Heart left ventricle (tissue), 13 donors: Measurements from ENCODE around the gene MRPL9.

Source experiments
- POLR2A ChIP-seq, 2 donors: fragments of 450-650 bp; IDR thresholded peaks; one replicate each; pipeline ENCODE4 v1.6.1; 2017; ENCODE audit warnings: antibody characterized with exemption in 2 of 2, mild to moderate bottlenecking in 2 of 2, moderate library complexity in 2 of 2
- TF ChIP-seq, protein P1 (sequence below), 12 donors: fragments of 200-600 bp; sonication (generic) in 4 of 12; IDR thresholded peaks; one replicate each; pipeline versions ENCODE4 v1.5.0 to v1.8.0; 2018 to 2022; ENCODE audit warnings: antibody characterized with exemption in 12 of 12, mild to moderate bottlenecking in 5 of 12
- donor health status: ischemic (EF 13 %, LVEDD 7.1; RV severe dilation, severe dysfunction).
- donor health status: DM: no; HTN: yes; CAD: no.
- donor health status: DM: no; HTN: no; CAD: no.
- donor health status: ischemic (EF 25% LVEDD 6.9; RV normal size, moderate dysfunction).
- donor health status: ischemic (EF 25% LVEDD 5.7; RV mildly dilated, moderate dysfunction).
- donor health status: ischemic (EF 35%, LVEDD 5.7; RV mildly dilated, moderate dysfunction).
- donor health status: nonischemic (EF 11% LVEDD 7.7; RV severe dilation, severe dysfunction).
- donor health status: DM: yes; HTN: yes; CAD: no.
- donor health status: PGD.
- donor health status: ischemic (EF 29% LVEDD 5.4; RV normal size, mild dysfunction).
- donor health status: nonischemic (EF 23%, LVEDD 6.1; RV moderate dilation, normal function).

GRCh38 chr1:151801310-151801820 lies 38.1 kb upstream of the MRPL9 start:
- TF ChIP-seq, protein P1, sequence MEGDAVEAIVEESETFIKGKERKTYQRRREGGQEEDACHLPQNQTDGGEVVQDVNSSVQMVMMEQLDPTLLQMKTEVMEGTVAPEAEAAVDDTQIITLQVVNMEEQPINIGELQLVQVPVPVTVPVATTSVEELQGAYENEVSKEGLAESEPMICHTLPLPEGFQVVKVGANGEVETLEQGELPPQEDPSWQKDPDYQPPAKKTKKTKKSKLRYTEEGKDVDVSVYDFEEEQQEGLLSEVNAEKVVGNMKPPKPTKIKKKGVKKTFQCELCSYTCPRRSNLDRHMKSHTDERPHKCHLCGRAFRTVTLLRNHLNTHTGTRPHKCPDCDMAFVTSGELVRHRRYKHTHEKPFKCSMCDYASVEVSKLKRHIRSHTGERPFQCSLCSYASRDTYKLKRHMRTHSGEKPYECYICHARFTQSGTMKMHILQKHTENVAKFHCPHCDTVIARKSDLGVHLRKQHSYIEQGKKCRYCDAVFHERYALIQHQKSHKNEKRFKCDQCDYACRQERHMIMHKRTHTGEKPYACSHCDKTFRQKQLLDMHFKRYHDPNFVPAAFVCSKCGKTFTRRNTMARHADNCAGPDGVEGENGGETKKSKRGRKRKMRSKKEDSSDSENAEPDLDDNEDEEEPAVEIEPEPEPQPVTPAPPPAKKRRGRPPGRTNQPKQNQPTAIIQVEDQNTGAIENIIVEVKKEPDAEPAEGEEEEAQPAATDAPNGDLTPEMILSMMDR (IDR thresholded peaks at IDR 0.05): no peak
- TF ChIP-seq POLR2A (IDR thresholded peaks at IDR 0.05): no peak
